Neural cell (in vitro differentiated cells): Measurements from ENCODE around the gene SLMAP. TPM values are rescaled to one million over a fixed set of nuclear protein-coding genes. Genes with fewer than 3 reads are reported as not detected.

Source experiments
- H2AFZ ChIP-seq: fragments of 200-600, 300-800 bp; sonication (generic), shearing (Covaris generic); 2 replicates; pipeline ENCODE4 v1.6.0; 2014; ENCODE audit warnings: low read depth, mild to moderate bottlenecking, antibody characterized with exemption, low read length, moderate library complexity
- H3F3A ChIP-seq: fragments of 200-600 bp; shearing (Covaris generic); 2 replicates; pipeline ENCODE4 v1.6.1; 2016; ENCODE audit warnings: mild to moderate bottlenecking, moderate library complexity, mixed read lengths, antibody characterized with exemption, low read length; ENCODE audit not compliant: insufficient read depth, poor library complexity, severe bottlenecking
- H3K27ac ChIP-seq: fragments of 200-600, 300-800 bp; sonication (generic), shearing (Covaris generic); 2 replicates; pipeline ENCODE4 v1.5.1; 2014; ENCODE audit warnings: mild to moderate bottlenecking, low read length, moderate library complexity
- H3K27me3 ChIP-seq: fragments of 300-800, 200-600 bp; sonication (generic), shearing (Covaris generic); 2 replicates; pipeline ENCODE4 v1.6.0; 2014; ENCODE audit warnings: mild to moderate bottlenecking, low read depth, low read length, moderate library complexity; ENCODE audit not compliant: insufficient read depth
- H3K36me3 ChIP-seq: fragments of 300-800, 200-600 bp; sonication (generic), shearing (Covaris generic); 2 replicates; pipeline ENCODE4 v1.5.1; 2014; ENCODE audit warnings: mild to moderate bottlenecking, antibody characterized with exemption, low read length, moderate library complexity; ENCODE audit not compliant: insufficient read depth
- H3K4me2 ChIP-seq: fragments of 300-800, 200-600 bp; sonication (generic), shearing (Covaris generic); 2 replicates; pipeline ENCODE4 v1.6.0; 2014; ENCODE audit warnings: mild to moderate bottlenecking, low read length
- H3K4me3 ChIP-seq: fragments of 300-800, 200-600 bp; sonication (generic), shearing (Covaris generic); 2 replicates; pipeline ENCODE4 v1.5.1; 2014; ENCODE audit warnings: mild to moderate bottlenecking, low read length, moderate library complexity
- H3K79me2 ChIP-seq: fragments of 200-600 bp; shearing (Covaris generic); replicated peaks from 2 replicates; pipeline ENCODE4 v1.6.0; 2014; ENCODE audit warnings: mild to moderate bottlenecking, low read length, moderate library complexity; ENCODE audit not compliant: insufficient read depth
- H3K9ac ChIP-seq: fragments of 300-800, 200-600 bp; sonication (generic), shearing (Covaris generic); 2 replicates; pipeline ENCODE4 v1.6.1; 2016; ENCODE audit warnings: mild to moderate bottlenecking, low read length, mixed read lengths
- H3K9me2 ChIP-seq: fragments of 200-600 bp; shearing (Covaris generic); 2 replicates; pipeline ENCODE4 v1.6.1; 2016; ENCODE audit warnings: mild to moderate bottlenecking, low read length, mixed read lengths; ENCODE audit not compliant: insufficient read depth
- H3K9me3 ChIP-seq: fragments of 200-600, 300-800 bp; sonication (generic), shearing (Covaris generic); 2 replicates; pipeline ENCODE4 v1.6.1; 2016; ENCODE audit warnings: mild to moderate bottlenecking, mixed run types, low read length, moderate library complexity, mixed read lengths
- H4K20me1 ChIP-seq: fragments of 200-600 bp; shearing (Covaris generic); 2 replicates; pipeline ENCODE4 v1.6.1; 2016; ENCODE audit warnings: mild to moderate bottlenecking, mixed run types; ENCODE audit not compliant: insufficient read depth
- CTCF ChIP-seq: fragments of 450-650 bp; IDR thresholded peaks from 2 replicates; pipeline ENCODE4 v1.5.1; 2014; ENCODE audit warnings: antibody characterized with exemption, mild to moderate bottlenecking, moderate library complexity; ENCODE audit not compliant: poor library complexity, severe bottlenecking
- EP300 ChIP-seq: fragments of 450-650 bp; conservative IDR thresholded peaks from 2 replicates; pipeline ENCODE4 v1.6.1; 2014; ENCODE audit warnings: antibody characterized with exemption, mild to moderate bottlenecking, moderate library complexity; ENCODE audit not compliant: poor library complexity, severe bottlenecking
- EZH2 ChIP-seq: fragments of 200-600, 300-800 bp; shearing (Covaris generic), sonication (generic); IDR thresholded peaks from 2 replicates; pipeline ENCODE4 v1.6.1; 2014; ENCODE audit warnings: antibody characterized with exemption, low read length, borderline replicate concordance, mild to moderate bottlenecking; ENCODE audit not compliant: insufficient read depth, poor library complexity, severe bottlenecking
- MXI1 ChIP-seq: fragments of 450-650 bp; conservative IDR thresholded peaks from 2 replicates; pipeline ENCODE4 v1.6.1; 2014; ENCODE audit warnings: antibody characterized with exemption, mild to moderate bottlenecking; ENCODE audit not compliant: poor library complexity, severe bottlenecking
- POLR2AphosphoS5 ChIP-seq: IDR thresholded peaks from 2 replicates; pipeline ENCODE4 v1.6.1; 2012
- RAD21 ChIP-seq: fragments of 450-650 bp; conservative IDR thresholded peaks from 2 replicates; pipeline ENCODE4 v1.6.1; 2014; ENCODE audit warnings: antibody characterized with exemption, mild to moderate bottlenecking, moderate library complexity
- REST ChIP-seq: IDR thresholded peaks from 2 replicates; pipeline ENCODE4 v1.6.1; 2012; ENCODE audit warnings: borderline replicate concordance
- SMC3 ChIP-seq: fragments of 450-650 bp; conservative IDR thresholded peaks from 2 replicates; pipeline ENCODE4 v1.6.1; 2014; ENCODE audit warnings: antibody characterized with exemption, mild to moderate bottlenecking, moderate library complexity; ENCODE audit not compliant: poor library complexity
- TAF1 ChIP-seq: IDR thresholded peaks from 2 replicates; pipeline ENCODE4 v1.6.1; 2012; ENCODE audit warnings: low read depth
- polyA plus RNA-seq: library from polyadenylated mRNA; depleted of rRNA; stranded (reverse); fragments of >200 nt; gene quantifications from 2 replicates; pipeline ENCODE4 v1.2.3, GENCODE V29; 2014

The SLMAP gene
- polyA plus RNA-seq, 1 donor from 2014 or later = 42.1 TPM

- no peak overlapping the region for H3K4me3 ChIP-seq
- no peaks in the 10 kb centered on the region for H3K9me2 ChIP-seq
- no peak overlapping the region for H3K9ac ChIP-seq
- H3K9me3 ChIP-seq = no peaks in the 10 kb centered on the region
- no peaks in the 10 kb centered on the region for H3F3A ChIP-seq
- H4K20me1 ChIP-seq = no peaks in the 10 kb centered on the region
- no peak overlapping the region for H2AFZ ChIP-seq
- H3K79me2 ChIP-seq = no peaks in the 10 kb centered on the region
- TF ChIP-seq MXI1 = no peak
- no peak for TF ChIP-seq EZH2
- no peak for TF ChIP-seq CTCF
- TF ChIP-seq EP300 = no peak
- no peak for TF ChIP-seq TAF1
- no peak for TF ChIP-seq POLR2AphosphoS5
- TF ChIP-seq SMC3 = no peak
- no peak for TF ChIP-seq RAD21
- TF ChIP-seq REST = no peak
- no peaks in the 10 kb centered on the region for H3K27me3 ChIP-seq
- no peaks in the 10 kb centered on the region for H3K36me3 ChIP-seq
- no peak overlapping the region for H3K4me2 ChIP-seq
- H3K27ac ChIP-seq = no peak overlapping the region
These were observed 137.0 kb downstream of the SLMAP start for GRCh38 chr3:57893156-57893555.

- Histone ChIP-seq H3K9me3 (no peaks in the 10 kb centered on the region), H3K79me2 (no peaks in the 10 kb centered on the region), H2AFZ (no peak overlapping the region), H4K20me1 (no peaks in the 10 kb centered on the region), H3K36me3 (no peaks in the 10 kb centered on the region), H3K27me3 (no peaks in the 10 kb centered on the region), H3K9me2 (no peaks in the 10 kb centered on the region), H3K27ac (no peak overlapping the region), H3K9ac (no peak overlapping the region), H3K4me3 (no peak overlapping the region), H3K4me2 (no peak overlapping the region), H3F3A (no peaks in the 10 kb centered on the region)
- TF ChIP-seq MXI1 (no peak), REST (no peak), EP300 (no peak), RAD21 (no peak), SMC3 (no peak), POLR2AphosphoS5 (no peak), EZH2 (no peak), CTCF (no peak), TAF1 (no peak)
These were observed 137.6 kb downstream of the SLMAP start for GRCh38 chr3:57893668-57894067.
